ENCODE results near the gene UBE2D2.

DNA sequence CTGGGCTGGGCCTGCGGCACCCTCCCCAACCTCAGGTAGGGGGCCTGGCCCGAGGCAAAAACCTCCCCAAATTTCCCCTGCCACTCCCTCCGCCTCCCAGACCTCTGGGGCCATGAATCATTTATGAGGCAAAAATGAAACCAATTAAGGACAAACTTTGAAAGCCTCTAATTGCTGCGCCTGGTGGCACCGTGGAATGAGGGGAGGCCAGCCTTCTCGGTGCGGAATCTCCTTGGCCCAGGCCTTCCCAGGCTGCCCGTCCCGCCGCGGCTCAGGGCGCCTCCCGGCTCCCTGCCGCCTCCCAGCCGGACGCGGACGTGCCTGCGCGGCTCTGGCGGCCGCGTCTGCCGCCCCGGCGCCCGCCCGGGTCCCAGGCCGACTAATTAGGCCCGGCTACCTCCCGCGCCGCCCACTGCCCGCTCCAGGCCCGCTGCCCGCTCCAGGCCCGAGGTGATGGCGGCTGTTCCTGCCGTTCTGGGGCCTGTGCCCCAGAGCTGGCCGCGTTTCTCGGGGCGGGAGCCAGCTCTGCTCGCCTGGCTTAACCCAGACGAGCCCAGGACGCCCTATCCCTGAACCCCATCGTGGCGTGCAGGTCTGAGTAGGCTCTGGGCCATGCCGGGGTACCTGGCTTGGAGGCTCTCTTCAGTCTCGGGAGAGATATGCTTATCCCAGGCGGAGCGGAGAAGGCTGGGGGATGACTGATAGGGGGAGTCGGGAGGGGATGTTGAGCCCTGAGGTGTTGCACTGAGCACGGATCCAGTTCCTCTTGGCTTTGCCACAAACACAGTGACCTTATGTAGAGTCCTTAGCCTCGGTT lies 107.1 kb downstream of the UBE2D2 start:
- TF ChIP-seq, protein P1, sequence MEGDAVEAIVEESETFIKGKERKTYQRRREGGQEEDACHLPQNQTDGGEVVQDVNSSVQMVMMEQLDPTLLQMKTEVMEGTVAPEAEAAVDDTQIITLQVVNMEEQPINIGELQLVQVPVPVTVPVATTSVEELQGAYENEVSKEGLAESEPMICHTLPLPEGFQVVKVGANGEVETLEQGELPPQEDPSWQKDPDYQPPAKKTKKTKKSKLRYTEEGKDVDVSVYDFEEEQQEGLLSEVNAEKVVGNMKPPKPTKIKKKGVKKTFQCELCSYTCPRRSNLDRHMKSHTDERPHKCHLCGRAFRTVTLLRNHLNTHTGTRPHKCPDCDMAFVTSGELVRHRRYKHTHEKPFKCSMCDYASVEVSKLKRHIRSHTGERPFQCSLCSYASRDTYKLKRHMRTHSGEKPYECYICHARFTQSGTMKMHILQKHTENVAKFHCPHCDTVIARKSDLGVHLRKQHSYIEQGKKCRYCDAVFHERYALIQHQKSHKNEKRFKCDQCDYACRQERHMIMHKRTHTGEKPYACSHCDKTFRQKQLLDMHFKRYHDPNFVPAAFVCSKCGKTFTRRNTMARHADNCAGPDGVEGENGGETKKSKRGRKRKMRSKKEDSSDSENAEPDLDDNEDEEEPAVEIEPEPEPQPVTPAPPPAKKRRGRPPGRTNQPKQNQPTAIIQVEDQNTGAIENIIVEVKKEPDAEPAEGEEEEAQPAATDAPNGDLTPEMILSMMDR (IDR thresholded peaks at IDR 0.05 in 4 of 5, conservative IDR thresholded peaks at IDR 0.05 in 1 of 5): no peak
- peak in 1 of 2 donors; percentile 12 for TF ChIP-seq POLR2A (IDR thresholded peaks at IDR 0.05)

All from gastrocnemius medialis (tissue), 4 donors.